Spinal cord (tissue), 10 donors: ENCODE measurements around the gene DYNLT2B. TPM values are rescaled to one million over a fixed set of nuclear protein-coding genes. Genes with fewer than 3 reads are reported as not detected.
A peak's percentile ranks its signal among the peaks of the same experiment; 100 is the strongest.
"Not testable (repeated sequence)": the region's sequence is repeated elsewhere in the genome, so short reads cannot be mapped to it uniquely, and the experiment has no call there.

Experiments used
- DNase-seq, 6 donors: peaks; one replicate each; pipeline versions ENCODE4 v3.0.0 to v3.0.0-alpha.2; 2013 to 2015; ENCODE audit warnings: low spot score in 6 of 6, low read depth in 4 of 6
- H3K27ac ChIP-seq: one replicate; pipeline ENCODE4 v1.5.1; 2013; ENCODE audit warnings: low read depth, low read length, control low read depth
- H3K27me3 ChIP-seq: one replicate; pipeline ENCODE4 v1.6.1; 2013; ENCODE audit warnings: low read length; ENCODE audit not compliant: control insufficient read depth, insufficient read depth
- H3K36me3 ChIP-seq: one replicate; pipeline ENCODE4 v1.6.1; 2013; ENCODE audit warnings: low read length; ENCODE audit not compliant: control insufficient read depth, insufficient read depth
- H3K4me1 ChIP-seq: one replicate; pipeline ENCODE4 v1.6.1; 2013; ENCODE audit warnings: low read length; ENCODE audit not compliant: control insufficient read depth, insufficient read depth
- H3K4me3 ChIP-seq: one replicate; pipeline ENCODE4 v1.5.1; 2013; ENCODE audit warnings: low read depth, low read length, control low read depth
- H3K9me3 ChIP-seq: one replicate; pipeline ENCODE4 v1.6.1; 2013; ENCODE audit warnings: low read length; ENCODE audit not compliant: control insufficient read depth, insufficient read depth
- WGBS: methylation state at CpG from one replicate; pipeline ENCODE4 v1.1.5; 2013; ENCODE audit warnings: missing lambda C conversion rate; ENCODE audit not compliant: insufficient coverage; 5-methylcytosine and 5-hydroxymethylcytosine counted together
- polyA plus RNA-seq, 2 donors: library from polyadenylated mRNA; unstranded; fragments of 120-200 nt; gene quantifications; one replicate each; pipeline ENCODE4 v1.2.1, GENCODE V29; 2013; ENCODE audit not compliant: insufficient read length in 2 of 2
- total RNA-seq, 2 donors: library from RNA; depleted of rRNA in 1 of 2; stranded (reverse); fragments of 120-200 nt in 1 of 2; fragments of >200 nt in 1 of 2; gene quantifications; one replicate each; pipeline versions ENCODE4 v1.2.3 to v1.2.4, GENCODE V29; 2013 to 2014
- donor health status: healthy.

DYNLT2B gene
- total and polyA plus RNA-seq, 4 donors = 7.9 to 76.7 (median 50.3) TPM

DNA sequence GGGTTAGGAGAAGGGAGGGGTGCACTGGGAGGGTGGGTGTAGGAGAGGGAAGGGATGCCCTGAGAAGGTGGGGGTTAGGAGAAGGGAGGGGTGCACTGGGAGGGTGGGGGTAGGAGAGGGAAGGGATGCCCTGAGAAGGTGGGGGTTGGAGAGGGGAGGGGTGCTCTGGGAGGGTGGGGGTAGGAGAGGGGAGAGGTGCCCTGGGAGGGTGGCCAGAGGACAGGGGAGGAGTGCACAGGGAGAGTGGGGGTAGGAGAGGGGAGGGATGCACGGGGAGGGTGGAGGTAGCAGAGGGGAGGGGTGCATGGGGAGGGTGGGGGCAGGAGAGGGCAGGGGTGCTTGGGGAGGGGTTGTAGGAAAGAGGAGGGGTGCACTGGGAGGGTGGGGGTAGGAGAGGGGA is 16.9 kb upstream of the DYNLT2B start:
- H3K36me3 ChIP-seq = no peaks in the 10 kb centered on the region
- no peak overlapping the region for H3K27ac ChIP-seq
- no peaks in the 10 kb centered on the region for H3K4me1 ChIP-seq
- no peaks in the 10 kb centered on the region for H3K27me3 ChIP-seq
- DNase-seq = no peak
- WGBS = no CpG with 5 or more reads among the region's 1 CpG
- H3K9me3 ChIP-seq = no peaks in the 10 kb centered on the region
- H3K4me3 ChIP-seq = no peak overlapping the region

GRCh38 chr3:196332168-196332567 is 14.1 kb upstream of the DYNLT2B start:
- Histone ChIP-seq H3K9me3 (no peaks in the 10 kb centered on the region), H3K4me3 (no peak overlapping the region), H3K27ac (no peak overlapping the region), H3K27me3 (no peaks in the 10 kb centered on the region), H3K4me1 (no peaks in the 10 kb centered on the region), H3K36me3 (no peaks in the 10 kb centered on the region)
- no peak for DNase-seq
- 86% methylated on average over 7 of the region's 8 CpGs for WGBS

- no peaks in the 10 kb centered on the region for H3K36me3 ChIP-seq
- no peaks in the 10 kb centered on the region for H3K9me3 ChIP-seq
- no peaks in the 10 kb centered on the region for H3K4me1 ChIP-seq
- no peak for DNase-seq
- H3K27ac ChIP-seq = no peak overlapping the region
- WGBS = 28% methylated on average over 4 of the region's 6 CpGs
- no peaks in the 10 kb centered on the region for H3K27me3 ChIP-seq
- H3K4me3 ChIP-seq = no peak overlapping the region
These were observed 9.4 kb upstream of the DYNLT2B start for GRCh38 chr3:196327405-196327804.

- Histone ChIP-seq H3K4me3 (no peak overlapping the region), H3K27me3 (no peaks in the 10 kb centered on the region), H3K36me3 (no peaks in the 10 kb centered on the region), H3K4me1 (no peaks in the 10 kb centered on the region), H3K27ac (no peak overlapping the region), H3K9me3 (no peaks in the 10 kb centered on the region)
- 76% methylated on average over 9 of the region's 9 CpGs for WGBS
- no peak for DNase-seq
These were observed 8.9 kb upstream of the DYNLT2B start for GRCh38 chr3:196326936-196327335.

DNA sequence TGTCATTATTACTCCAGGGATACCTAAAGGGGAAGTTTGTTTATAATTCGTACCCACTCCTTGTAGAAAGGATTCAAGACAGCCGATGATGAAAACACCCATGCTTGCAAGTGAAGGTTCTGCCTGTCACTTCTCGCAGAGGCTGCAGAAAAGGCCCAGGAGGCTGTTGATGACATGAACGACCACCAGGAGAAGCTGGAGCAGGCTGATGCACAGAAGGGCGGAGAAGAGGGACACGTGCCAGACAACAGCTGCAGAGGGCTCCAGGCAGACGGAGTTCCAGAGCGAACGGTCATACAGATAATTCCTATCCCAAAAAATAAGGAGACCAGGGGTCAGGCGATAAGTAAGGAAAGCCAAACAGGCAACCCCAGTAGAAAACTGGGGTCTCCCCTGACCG is 5.7 kb upstream of the DYNLT2B start:
- no peak overlapping the region for H3K27ac ChIP-seq
- H3K27me3 ChIP-seq = no peaks in the 10 kb centered on the region
- no peaks in the 10 kb centered on the region for H3K9me3 ChIP-seq
- 43% methylated on average over 10 of the region's 11 CpGs for WGBS
- no peaks in the 10 kb centered on the region for H3K36me3 ChIP-seq
- no peak overlapping the region for H3K4me3 ChIP-seq
- H3K4me1 ChIP-seq = peaks cover 4% of the 10 kb centered on the region
- peak in 2 of 6 donors; percentile 18 to 31 for DNase-seq

- Histone ChIP-seq H3K27ac (no peak overlapping the region), H3K4me3 (no peak overlapping the region), H3K4me1 (peaks cover 7% of the 10 kb centered on the region), H3K9me3 (no peaks in the 10 kb centered on the region), H3K27me3 (no peaks in the 10 kb centered on the region), H3K36me3 (no peaks in the 10 kb centered on the region)
- no peak for DNase-seq
- 90% methylated on average over 2 of the region's 4 CpGs for WGBS
These were observed 5.0 kb upstream of the DYNLT2B start for GRCh38 chr3:196323016-196323415.

DNA sequence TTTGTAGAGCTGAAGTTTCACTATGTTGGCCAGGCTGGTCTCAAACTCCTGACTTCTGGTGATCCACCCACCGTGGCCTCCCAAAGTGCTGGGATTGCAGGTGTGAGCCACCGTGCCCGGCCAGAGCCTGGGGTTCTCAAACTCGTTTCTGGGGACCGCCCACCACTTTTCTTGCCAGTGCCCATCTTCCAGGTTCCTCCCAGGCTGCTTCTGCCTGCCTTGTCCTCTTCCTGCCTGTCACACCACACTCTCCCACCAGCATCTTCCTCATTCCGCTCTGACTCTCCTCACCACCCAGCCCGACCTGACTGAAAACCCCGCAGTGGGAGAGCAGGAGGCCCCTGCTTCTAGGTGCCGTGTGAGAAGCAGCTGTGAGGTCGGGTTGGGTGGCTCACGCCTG is 3.1 kb upstream of the DYNLT2B start:
- 80% methylated on average over 10 of the region's 11 CpGs for WGBS
- no peaks in the 10 kb centered on the region for H3K9me3 ChIP-seq
- H3K36me3 ChIP-seq = no peaks in the 10 kb centered on the region
- peaks cover 10% of the 10 kb centered on the region for H3K4me1 ChIP-seq
- DNase-seq = no peak
- no peak overlapping the region for H3K27ac ChIP-seq
- H3K4me3 ChIP-seq = no peak overlapping the region
- H3K27me3 ChIP-seq = no peaks in the 10 kb centered on the region

- H3K27ac ChIP-seq = no peak overlapping the region
- H3K4me3 ChIP-seq = no peak overlapping the region
- peaks cover 10% of the 10 kb centered on the region for H3K4me1 ChIP-seq
- no peaks in the 10 kb centered on the region for H3K27me3 ChIP-seq
- WGBS = 48% methylated on average over 3 of the region's 3 CpGs
- no peaks in the 10 kb centered on the region for H3K9me3 ChIP-seq
- DNase-seq = no peak
- no peaks in the 10 kb centered on the region for H3K36me3 ChIP-seq
These were observed 2.1 kb upstream of the DYNLT2B start for GRCh38 chr3:196320137-196320536.

DNA sequence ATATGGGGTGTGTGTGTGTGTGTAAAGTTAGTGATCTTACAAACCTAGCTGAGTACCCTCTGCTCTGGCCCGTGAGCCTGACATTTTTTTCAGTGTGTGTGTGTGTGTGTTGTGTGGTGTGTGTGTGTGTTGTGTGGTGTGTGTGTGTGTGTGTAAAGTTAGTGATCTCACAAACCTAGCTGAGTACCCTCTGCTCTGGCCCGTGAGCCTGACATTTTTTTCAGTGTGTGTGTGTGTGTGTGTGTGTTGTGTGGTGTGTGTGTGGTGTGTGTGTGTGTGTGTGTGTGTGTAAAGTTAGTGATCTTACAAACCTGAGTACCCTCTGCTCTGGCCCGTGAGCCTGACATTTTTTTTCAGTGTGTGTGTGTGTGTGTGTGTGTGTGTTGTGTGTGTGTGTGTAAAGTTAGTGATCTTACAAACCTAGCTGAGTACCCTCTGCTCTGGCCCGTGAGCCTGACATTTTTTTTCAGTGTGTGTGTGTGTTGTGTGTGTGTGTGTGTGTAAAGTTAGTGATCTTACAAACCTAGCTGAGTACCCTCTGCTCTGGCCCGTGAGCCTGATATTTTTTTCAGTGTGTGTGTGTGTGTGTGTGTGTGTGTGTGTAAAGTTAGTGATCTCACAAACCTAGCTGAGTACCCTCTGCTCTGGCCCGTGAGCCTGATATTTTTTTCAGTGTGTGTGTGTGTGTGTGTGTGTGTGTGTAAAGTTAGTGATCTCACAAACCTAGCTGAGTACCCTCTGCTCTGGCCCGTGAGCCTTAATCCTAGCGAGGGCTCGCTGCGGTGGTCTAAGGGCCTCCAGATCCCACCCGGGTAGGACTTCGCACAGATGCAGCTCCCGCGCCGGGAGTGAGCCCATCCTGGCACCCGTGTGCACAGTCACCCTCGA is 997 bp downstream of the DYNLT2B start:
- H3K4me3 ChIP-seq = peak overlapping the region; percentile 72
- peak overlapping the region; percentile 92 for H3K27ac ChIP-seq

DNA sequence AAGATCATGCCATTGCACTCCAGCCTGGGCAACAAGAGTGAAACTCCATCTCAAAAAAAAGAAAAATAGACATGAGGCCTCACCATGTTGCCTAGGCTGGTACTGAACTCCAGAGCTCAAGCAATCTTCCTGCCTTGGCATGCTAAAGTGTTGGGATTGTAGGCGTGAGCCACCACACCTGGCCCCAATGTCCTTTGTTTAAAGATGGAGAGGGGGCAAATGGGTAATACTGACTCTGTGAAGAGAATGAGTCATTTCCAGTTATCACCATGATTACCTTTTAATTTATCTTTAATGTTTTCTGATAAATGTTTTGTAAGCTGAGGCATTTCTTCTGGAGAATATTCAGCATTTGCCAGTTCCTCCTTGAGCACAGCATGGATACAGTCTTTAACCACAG is 2.2 kb downstream of the DYNLT2B start:
- Histone ChIP-seq H3K4me1 (peaks cover 10% of the 10 kb centered on the region), H3K9me3 (no peaks in the 10 kb centered on the region)
- no CpG with 5 or more reads among the region's 1 CpG for WGBS

More for the DNA sequence above, 997 bp downstream of the DYNLT2B start:
- H3K9me3 ChIP-seq, H3K27me3 ChIP-seq: not testable (repeated sequence)
- H3K36me3 ChIP-seq = peaks cover 18% of the 10 kb centered on the region
- peaks cover 10% of the 10 kb centered on the region for H3K4me1 ChIP-seq
- 5% methylated on average over 12 of the region's 17 CpGs for WGBS
- DNase-seq = peak in 2 of 6 donors; percentile 53 to 94

More for the DNA sequence above, 2.2 kb downstream of the DYNLT2B start:
- no peak for DNase-seq
- Histone ChIP-seq H3K36me3 (peaks cover 22% of the 10 kb centered on the region), H3K4me3 (no peak overlapping the region), H3K27me3 (no peaks in the 10 kb centered on the region), H3K27ac (no peak overlapping the region)
